OCI-LY7 (cell line): ENCODE measurements around the gene NDUFAF2. TPM values are rescaled to one million over a fixed set of nuclear protein-coding genes. Genes with fewer than 3 reads are reported as not detected.

ENCODE experiments used
- BruUV-seq: library from RNA; stranded (reverse); fragments of 400-500 nt; replicated peaks from 2 replicates; lab custom pipeline; 2021; lab: Mats Ljungman, UMichigan
- CTCF ChIA-PET: fragments of 300-600 bp; sonication (Branson Sonifier 250); formaldehyde crosslinking; loops from one replicate; lab custom pipeline; 2022; ENCODE audit warnings: antibody characterized with exemption; ENCODE audit not compliant: unreplicated experiment; lab: Charles Lee
- POLR2A ChIA-PET: fragments of 300-600 bp; sonication (Branson Sonifier 250); formaldehyde crosslinking; loops from one replicate; lab custom pipeline; 2022; ENCODE audit warnings: antibody characterized with exemption; lab: Charles Lee
- DNase-seq: peaks from one replicate; pipeline ENCODE4 v3.0.0-alpha.2; 2015; ENCODE audit warnings: low spot score
- H2AFZ ChIP-seq: fragments of 200-600 bp; sonication (generic), shearing (Covaris generic); 2 replicates; pipeline ENCODE4 v1.6.1; 2014; ENCODE audit warnings: mild to moderate bottlenecking, antibody characterized with exemption, low read length, moderate library complexity
- H3K27ac ChIP-seq: fragments of 200-600 bp; sonication (generic); 2 replicates; pipeline ENCODE4 v1.5.1; 2014; ENCODE audit warnings: mixed run types, low read depth, mild to moderate bottlenecking, moderate library complexity, low read length, inconsistent platforms; ENCODE audit not compliant: poor library complexity, severe bottlenecking
- H3K36me3 ChIP-seq: fragments of 200-600 bp; sonication (generic); 2 replicates; pipeline ENCODE4 v1.6.1; 2014; ENCODE audit warnings: mild to moderate bottlenecking, antibody characterized with exemption, low read length, moderate library complexity, mixed read lengths; ENCODE audit not compliant: insufficient read depth
- H3K4me1 ChIP-seq: fragments of 200-600 bp; sonication (generic); 2 replicates; pipeline ENCODE4 v1.5.1; 2014; ENCODE audit warnings: mild to moderate bottlenecking, low read length; ENCODE audit not compliant: insufficient read depth, poor library complexity, severe bottlenecking
- H3K4me2 ChIP-seq: fragments of 200-600 bp; sonication (generic); 2 replicates; pipeline ENCODE4 v1.6.1; 2014; ENCODE audit warnings: mild to moderate bottlenecking, low read length
- H3K4me3 ChIP-seq: fragments of 200-600 bp; sonication (generic); 2 replicates; pipeline ENCODE4 v1.5.1; 2014; ENCODE audit warnings: mild to moderate bottlenecking, low read depth, low read length; ENCODE audit not compliant: poor library complexity, severe bottlenecking
- H3K79me2 ChIP-seq: fragments of 200-600 bp; sonication (generic); 2 replicates; pipeline ENCODE4 v1.6.1; 2016; ENCODE audit warnings: low read depth, mild to moderate bottlenecking, low read length, moderate library complexity, mixed read lengths; ENCODE audit not compliant: insufficient read depth
- H3K9me2 ChIP-seq: fragments of 200-600 bp; sonication (generic); 2 replicates; pipeline ENCODE4 v1.6.1; 2016; ENCODE audit warnings: mild to moderate bottlenecking, low read length, mixed read lengths; ENCODE audit not compliant: insufficient read depth
- H3K9me3 ChIP-seq: fragments of 200-600 bp; sonication (generic); 2 replicates; pipeline ENCODE4 v1.6.1; 2014; ENCODE audit warnings: mild to moderate bottlenecking, mixed run types, low read length, mixed read lengths
- H4K20me1 ChIP-seq: fragments of 200-600 bp; sonication (generic); 2 replicates; pipeline ENCODE4 v1.6.1; 2014; ENCODE audit warnings: mild to moderate bottlenecking, antibody characterized with exemption, low read length, moderate library complexity, mixed read lengths; ENCODE audit not compliant: insufficient read depth
- CTCF ChIP-seq: fragments of 200-600 bp; sonication (generic); conservative IDR thresholded peaks from 2 replicates; pipeline ENCODE4 v1.5.1; 2014; ENCODE audit warnings: mild to moderate bottlenecking, antibody characterized with exemption, low read length, moderate library complexity, mixed read lengths
- EZH2phosphoT487 ChIP-seq: fragments of 200-600 bp; sonication (generic); IDR thresholded peaks from 2 replicates; pipeline ENCODE4 v1.6.1; 2018; ENCODE audit warnings: low read depth, borderline replicate concordance, mild to moderate bottlenecking, mixed run types, antibody characterized with exemption, low read length, moderate library complexity, mixed read lengths
- intact Hi-C: fragments of 100-400 bp; cut with micrococcal nuclease; formaldehyde crosslinking; loops from one replicate; pipeline ENCODE4 v1.10.0; 2022; ENCODE audit not compliant: unreplicated experiment
- total RNA-seq, 2 experiments: library from RNA; depleted of rRNA in 1 of 2; stranded (reverse); fragments of >200 nt in 1 of 2; shearing (Covaris generic) in 1 of 2; gene quantifications; 2 replicates each; pipeline ENCODE4 v1.2.3, GENCODE V29; 2014 to 2022

NDUFAF2 gene
- total RNA-seq, 2 experiments from 2014 or later = 20.8 to 36.8 TPM

GRCh38 chr5:61177070-61177469 lies 232.1 kb downstream of the NDUFAF2 start:
- Histone ChIP-seq H3K4me3 (no peak overlapping the region), H4K20me1 (no peaks in the 10 kb centered on the region), H2AFZ (no peak overlapping the region), H3K27ac (no peak overlapping the region), H3K9me2 (no peaks in the 10 kb centered on the region), H3K4me1 (no peaks in the 10 kb centered on the region), H3K36me3 (no peaks in the 10 kb centered on the region), H3K9me3 (no peaks in the 10 kb centered on the region), H3K4me2 (no peak overlapping the region), H3K79me2 (no peaks in the 10 kb centered on the region)
- ChIA-PET POLR2A (interaction anchor here (0.6 to 2.0 kb wide), 4 partner anchors 13 to 1089 kb away, joined by 3 to 7 read pairs (median 4); no protein-coding TSS in a partner anchor), CTCF (no interaction called here)
- no TSS peak for BruUV-seq
- intact Hi-C loops = no loop called here
- no peak for DNase-seq
- no peak for TF ChIP-seq EZH2phosphoT487
- no peak for TF ChIP-seq CTCF

GRCh38 chr5:61177716-61178115 lies 232.7 kb downstream of the NDUFAF2 start:
- BruUV-seq = no TSS peak
- Histone ChIP-seq H3K36me3 (no peaks in the 10 kb centered on the region), H3K27ac (no peak overlapping the region), H3K9me3 (no peaks in the 10 kb centered on the region), H3K4me2 (0 out of 2 replicates have a peak overlapping the region, but pooled peaks have one; percentile 12), H3K79me2 (no peaks in the 10 kb centered on the region), H3K9me2 (no peaks in the 10 kb centered on the region), H3K4me1 (no peaks in the 10 kb centered on the region), H4K20me1 (no peaks in the 10 kb centered on the region), H2AFZ (no peak overlapping the region), H3K4me3 (no peak overlapping the region)
- CTCF ChIA-PET = no interaction called here
- intact Hi-C loops = no loop called here
- TF ChIP-seq EZH2phosphoT487 (no peak), CTCF (no peak)
- POLR2A ChIA-PET = interaction anchor here (0.9 to 2.0 kb wide), 5 partner anchors 13 to 260 kb away, joined by 3 to 7 read pairs (median 3); no protein-coding TSS in a partner anchor
- DNase-seq = no peak

GRCh38 chr5:61178702-61179101 lies 233.7 kb downstream of the NDUFAF2 start:
- Histone ChIP-seq H3K9me2 (no peaks in the 10 kb centered on the region), H3K36me3 (no peaks in the 10 kb centered on the region), H3K27ac (no peak overlapping the region), H3K9me3 (no peaks in the 10 kb centered on the region), H3K79me2 (no peaks in the 10 kb centered on the region), H3K4me3 (no peak overlapping the region), H3K4me2 (no peak overlapping the region), H2AFZ (no peak overlapping the region), H4K20me1 (no peaks in the 10 kb centered on the region), H3K4me1 (no peaks in the 10 kb centered on the region)
- intact Hi-C loops = no loop called here
- CTCF ChIA-PET = no interaction called here
- no peak for TF ChIP-seq CTCF
- no peak for TF ChIP-seq EZH2phosphoT487
- POLR2A ChIA-PET = interaction anchor here (0.6 to 2.0 kb wide), 5 partner anchors 14 to 336 kb away, joined by 3 to 7 read pairs (median 4); no protein-coding TSS in a partner anchor
- no TSS peak for BruUV-seq
- no peak for DNase-seq
